ENCODE results near the gene RBMS1. TPM values are rescaled to one million over a fixed set of nuclear protein-coding genes. Genes with fewer than 3 reads are reported as not detected.

The RBMS1 gene
- total RNA-seq, 4 donors from 2014 or later, result 50.2 to 62.3 (median 59.1) TPM

DNA sequence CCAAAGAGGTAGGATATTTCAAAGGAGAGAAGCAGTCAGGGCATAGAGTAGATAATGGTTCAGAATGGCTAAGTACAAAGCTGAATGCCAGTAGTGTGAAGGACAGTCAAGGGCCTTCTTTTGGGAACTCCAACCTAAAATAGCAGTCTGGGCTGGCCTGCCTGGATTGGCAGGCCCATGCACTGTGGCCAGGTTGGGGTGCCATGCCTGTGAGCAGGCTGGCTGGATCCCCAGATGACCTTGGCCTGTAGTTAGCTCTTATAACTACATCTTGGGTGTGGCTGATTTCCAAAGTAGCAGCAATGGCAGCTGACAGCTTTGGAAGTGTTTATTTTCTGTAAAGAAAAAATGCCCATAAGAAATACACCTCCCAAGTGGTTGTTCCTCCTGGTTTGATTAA is 242.0 kb downstream of the RBMS1 start:
- intact Hi-C loops (cut with DNase I; ENCODE audit: low total_unique reads), result no loop called here
- H3K4me3 ChIP-seq (ENCODE audit: low read depth, poor library complexity, severe bottlenecking), result no peak overlapping the region
- TF ChIP-seq POLR2A (IDR thresholded peaks at IDR 0.05), result no peak
- TF ChIP-seq, protein P1, sequence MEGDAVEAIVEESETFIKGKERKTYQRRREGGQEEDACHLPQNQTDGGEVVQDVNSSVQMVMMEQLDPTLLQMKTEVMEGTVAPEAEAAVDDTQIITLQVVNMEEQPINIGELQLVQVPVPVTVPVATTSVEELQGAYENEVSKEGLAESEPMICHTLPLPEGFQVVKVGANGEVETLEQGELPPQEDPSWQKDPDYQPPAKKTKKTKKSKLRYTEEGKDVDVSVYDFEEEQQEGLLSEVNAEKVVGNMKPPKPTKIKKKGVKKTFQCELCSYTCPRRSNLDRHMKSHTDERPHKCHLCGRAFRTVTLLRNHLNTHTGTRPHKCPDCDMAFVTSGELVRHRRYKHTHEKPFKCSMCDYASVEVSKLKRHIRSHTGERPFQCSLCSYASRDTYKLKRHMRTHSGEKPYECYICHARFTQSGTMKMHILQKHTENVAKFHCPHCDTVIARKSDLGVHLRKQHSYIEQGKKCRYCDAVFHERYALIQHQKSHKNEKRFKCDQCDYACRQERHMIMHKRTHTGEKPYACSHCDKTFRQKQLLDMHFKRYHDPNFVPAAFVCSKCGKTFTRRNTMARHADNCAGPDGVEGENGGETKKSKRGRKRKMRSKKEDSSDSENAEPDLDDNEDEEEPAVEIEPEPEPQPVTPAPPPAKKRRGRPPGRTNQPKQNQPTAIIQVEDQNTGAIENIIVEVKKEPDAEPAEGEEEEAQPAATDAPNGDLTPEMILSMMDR (IDR thresholded peaks at IDR 0.05), result no peak
- no peak for DNase-seq (ENCODE audit: low spot score in 2 of 2)

DNA sequence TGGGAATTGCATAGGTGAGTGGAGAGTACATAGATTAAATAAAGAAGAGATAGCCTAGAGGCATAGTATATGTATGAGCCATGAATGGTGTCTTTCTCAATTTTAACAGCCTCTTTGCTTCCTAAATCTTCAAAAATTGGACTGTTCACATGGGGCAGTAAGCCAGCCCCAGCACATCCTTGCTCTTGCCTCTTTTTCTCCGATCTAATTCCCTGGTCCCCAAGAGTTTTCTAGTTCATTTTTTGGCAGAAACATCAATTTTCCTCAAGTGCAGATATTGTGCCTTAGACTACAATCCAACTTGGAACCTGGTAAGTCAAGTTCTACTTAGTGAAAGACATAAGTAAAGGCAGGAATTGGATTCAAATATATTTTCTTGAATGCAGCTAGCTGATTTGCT is 243.7 kb downstream of the RBMS1 start:
- no peak for DNase-seq (ENCODE audit: low spot score in 2 of 2)
- intact Hi-C loops (cut with DNase I; ENCODE audit: low total_unique reads), result no loop called here
- TF ChIP-seq POLR2A (IDR thresholded peaks at IDR 0.05), result no peak
- TF ChIP-seq, protein P1 (IDR thresholded peaks at IDR 0.05), result no peak
- H3K4me3 ChIP-seq (ENCODE audit: low read depth, poor library complexity, severe bottlenecking), result no peak overlapping the region
- WGBS, 2 donors, result 75 to 78% methylated on average over 1 of the region's 1 CpG

DNA sequence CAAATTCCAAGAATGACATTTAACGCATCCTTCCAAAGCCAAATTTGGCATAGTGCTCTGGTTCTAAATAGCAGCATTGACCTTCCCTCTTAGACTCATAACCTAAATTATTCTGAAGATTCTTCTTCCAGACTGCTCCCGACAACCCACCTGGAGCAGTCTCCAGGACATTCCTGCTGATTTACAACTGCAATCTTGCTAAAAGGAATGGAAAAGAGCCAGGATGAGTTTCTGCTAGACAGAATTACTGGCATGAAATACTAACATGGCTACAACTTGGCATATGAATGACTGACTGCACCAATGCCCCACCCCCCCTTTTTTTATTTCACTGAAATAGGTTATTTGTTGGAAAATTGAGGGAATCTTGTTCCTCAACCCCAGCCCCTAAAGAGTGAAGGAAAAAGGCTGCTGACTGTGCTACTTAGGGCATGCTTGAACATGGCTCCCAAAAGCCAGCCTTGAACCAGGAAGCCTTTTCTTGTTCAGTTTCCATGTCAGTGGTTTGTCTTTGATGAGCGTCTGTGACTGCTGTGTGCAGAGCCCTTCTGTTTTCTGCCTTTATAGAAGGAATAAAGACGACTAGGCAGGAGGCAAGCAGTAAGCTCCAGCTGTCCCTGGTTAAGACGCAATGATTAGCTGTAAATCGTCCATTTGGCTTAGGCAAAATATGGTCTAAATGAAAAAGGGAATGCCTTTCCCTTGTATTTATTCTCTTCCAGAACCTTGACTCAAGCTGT is 246.1 kb downstream of the RBMS1 start:
- TF ChIP-seq, protein P1 (IDR thresholded peaks at IDR 0.05), result no peak
- TF ChIP-seq POLR2A (IDR thresholded peaks at IDR 0.05), result no peak
- DNase-seq (ENCODE audit: low spot score in 2 of 2), result no peak
- 46 to 61% methylated on average over 6 of the region's 6 CpGs for WGBS, 2 donors
- H3K4me3 ChIP-seq (ENCODE audit: low read depth, poor library complexity, severe bottlenecking), result no peak overlapping the region
- intact Hi-C loops (cut with DNase I; ENCODE audit: low total_unique reads), result loop anchor here (1.0 kb wide), 1 partner anchor 21 kb away; no protein-coding TSS in a partner anchor

DNA sequence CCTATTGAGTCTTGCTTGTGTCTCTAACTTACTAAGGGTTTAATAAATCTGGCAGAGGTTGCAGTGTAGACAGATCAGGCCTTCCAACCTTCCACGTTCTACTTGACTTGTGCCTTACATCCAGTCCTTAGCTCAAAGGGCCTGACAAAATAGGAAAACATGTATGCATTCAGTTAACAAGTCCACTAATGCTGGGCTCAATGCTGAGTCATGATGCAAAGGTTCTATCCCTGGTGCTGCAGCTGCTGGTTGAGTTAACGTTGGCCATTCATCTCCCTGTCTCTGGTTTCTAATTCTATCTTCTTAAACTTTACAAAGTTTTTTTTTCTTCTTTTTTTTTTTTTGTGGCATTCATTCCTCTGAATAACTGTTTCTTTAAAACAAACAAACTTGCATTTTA is 247.3 kb downstream of the RBMS1 start:
- intact Hi-C loops (cut with DNase I; ENCODE audit: low total_unique reads), result no loop called here
- DNase-seq (ENCODE audit: low spot score in 2 of 2), result no peak
- 89% methylated on average over 2 of the region's 2 CpGs for WGBS, 2 donors
- no peak overlapping the region for H3K4me3 ChIP-seq (ENCODE audit: low read depth, poor library complexity, severe bottlenecking)
- no peak for TF ChIP-seq POLR2A (IDR thresholded peaks at IDR 0.05)
- TF ChIP-seq, protein P1 (IDR thresholded peaks at IDR 0.05), result no peak

DNA sequence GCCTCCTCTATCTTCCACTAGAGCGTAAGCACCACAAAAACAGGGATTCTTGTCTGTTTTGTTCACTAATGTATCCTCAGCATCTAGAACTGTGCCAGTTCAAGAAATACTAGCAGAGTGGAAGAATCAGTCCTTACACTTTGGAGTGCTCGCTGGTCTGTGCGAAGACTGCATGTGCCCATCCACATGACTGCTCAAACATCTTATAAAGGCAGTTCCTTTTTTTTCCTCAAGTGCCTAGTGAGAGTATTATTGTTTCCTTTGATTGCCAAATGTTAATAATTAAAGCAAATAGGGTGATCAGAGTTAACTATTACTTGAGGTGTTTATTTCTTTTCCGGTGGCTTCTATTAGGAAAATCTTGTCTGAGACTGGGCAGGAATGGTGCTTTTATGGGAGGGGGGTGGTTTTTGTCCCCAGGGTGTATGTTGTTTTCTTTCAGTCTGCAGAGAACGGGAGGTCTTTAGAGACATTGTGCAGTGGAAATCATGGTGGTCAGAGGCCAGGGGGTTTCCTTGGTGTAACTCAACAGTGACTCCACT is 247.9 kb downstream of the RBMS1 start:
- 92 to 94% methylated on average over 5 of the region's 5 CpGs for WGBS, 2 donors
- TF ChIP-seq, protein P1 (IDR thresholded peaks at IDR 0.05), result no peak
- TF ChIP-seq POLR2A (IDR thresholded peaks at IDR 0.05), result no peak
- no peak overlapping the region for H3K4me3 ChIP-seq (ENCODE audit: low read depth, poor library complexity, severe bottlenecking)
- no peak for DNase-seq (ENCODE audit: low spot score in 2 of 2)
- intact Hi-C loops (cut with DNase I; ENCODE audit: low total_unique reads), result no loop called here

Data from lower leg skin (tissue), 4 donors.